HepG2 (cell line): ENCODE data around the gene CYP2S1.

Experiments
- ARHGAP35 ChIP-seq: sonication (generic); formaldehyde crosslinking; IDR thresholded peaks from 2 replicates; pipeline ENCODE4 v1.9.0; 2022; ENCODE audit warnings: mild to moderate bottlenecking, inconsistent platforms, moderate library complexity, missing genetic modification reagents, borderline replicate concordance
- CTCF ChIP-seq: sonication (generic); formaldehyde crosslinking; IDR thresholded peaks from 2 replicates; pipeline ENCODE4 v1.5.0; 2020; ENCODE audit warnings: mild to moderate bottlenecking, missing genetic modification reagents, moderate library complexity
- E2F1 ChIP-seq: sonication (generic); formaldehyde crosslinking; IDR thresholded peaks from 2 replicates; pipeline ENCODE4 v1.5.0; 2020; ENCODE audit warnings: missing genetic modification reagents
- EP300 ChIP-seq, 3 experiments: sonication (generic) in 1 of 3; formaldehyde crosslinking in 1 of 3; IDR thresholded peaks; 2 replicates each; pipeline versions ENCODE4 v1.5.1 to v1.6.1; 2011 to 2020; ENCODE audit warnings: low read depth in 2 of 3, low read length in 2 of 3, borderline replicate concordance in 1 of 3, improper control_type of control experiment in 1 of 3, mild to moderate bottlenecking in 1 of 3, missing genetic modification reagents in 1 of 3, moderate library complexity in 1 of 3
- JUN ChIP-seq: sonication (generic); formaldehyde crosslinking; IDR thresholded peaks from 2 replicates; pipeline ENCODE4 v1.4.0; 2020; ENCODE audit warnings: mild to moderate bottlenecking, missing genetic modification reagents
- PRDM10 ChIP-seq: sonication (generic); formaldehyde crosslinking; IDR thresholded peaks from 2 replicates; pipeline ENCODE4 v1.4.0; 2020; ENCODE audit warnings: low read depth, missing genetic modification reagents
- TAF1 ChIP-seq: sonication (generic); formaldehyde crosslinking; IDR thresholded peaks from 2 replicates; pipeline ENCODE4 v1.4.0; 2020; ENCODE audit warnings: missing genetic modification reagents
- ZNF251 ChIP-seq: sonication (generic); formaldehyde crosslinking; IDR thresholded peaks from 2 replicates; pipeline ENCODE4 v1.9.0; 2021; ENCODE audit warnings: mild to moderate bottlenecking, missing genetic modification reagents
- ZSCAN25 ChIP-seq: sonication (generic); formaldehyde crosslinking; IDR thresholded peaks from 2 replicates; pipeline ENCODE4 v1.8.0; 2022; ENCODE audit warnings: mild to moderate bottlenecking, missing genetic modification reagents

- TF ChIP-seq E2F1 (CRISPR knock-in tag) (no peak), JUN (CRISPR knock-in tag) (no peak), EP300 (IDR thresholded peaks at IDR 0.05; ENCODE audit: low read depth in 2 of 2, low read length in 2 of 2) (no peak), EP300 (CRISPR knock-in tag; IDR thresholded peaks at IDR 0.05; ENCODE audit: borderline replicate concordance) (no peak), ZNF251 (CRISPR knock-in tag) (no peak), ZSCAN25 (CRISPR knock-in tag) (no peak), TAF1 (CRISPR knock-in tag) (no peak), ARHGAP35 (CRISPR knock-in tag) (no peak), CTCF (CRISPR knock-in tag) (no peak), PRDM10 (CRISPR knock-in tag) (no peak)
Observed at GRCh38 chr19:41218249-41218614, 25.2 kb downstream of the CYP2S1 start.
